ENCODE measurements around the gene PACS2. TPM values are rescaled to one million over a fixed set of nuclear protein-coding genes. Genes with fewer than 3 reads are reported as not detected.

Gene PACS2
- total RNA-seq, 1 experiment from 2014 or later: 43.3 TPM

DNA sequence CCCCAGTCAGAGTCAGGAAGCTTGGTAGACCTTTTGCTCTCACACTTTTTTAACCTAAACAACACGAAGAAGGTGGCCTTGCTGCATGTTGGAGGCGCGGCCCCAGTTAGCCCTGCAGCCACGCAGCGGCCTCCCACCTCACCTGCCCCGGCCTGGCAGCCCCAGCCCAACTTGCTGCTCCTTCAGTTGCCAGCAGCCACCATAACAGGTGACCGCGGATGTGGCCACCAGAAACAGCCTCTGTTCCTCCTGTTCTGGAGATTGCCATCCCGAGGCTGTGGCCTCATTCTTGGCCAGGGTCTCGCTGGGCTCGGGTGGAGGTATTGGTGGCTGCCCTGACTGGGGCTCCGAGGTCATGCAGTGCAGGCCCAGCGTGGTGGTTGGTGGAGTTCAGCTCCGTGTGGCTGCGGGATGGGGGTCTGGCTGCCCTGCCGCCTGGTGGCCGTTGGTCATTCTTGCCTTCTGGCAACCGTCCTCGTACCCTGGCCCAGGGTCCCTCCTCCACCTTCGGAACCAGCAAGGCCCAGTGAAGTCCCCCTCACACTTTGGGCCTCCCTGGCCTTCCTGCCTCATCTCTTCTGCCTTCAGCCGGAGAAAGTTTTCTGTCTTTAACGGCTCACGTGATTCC is 63.1 kb downstream of the PACS2 start:
- ChIA-PET CTCF (no interaction called here), POLR2A (ENCODE audit: unreplicated experiment) (no interaction called here)
- Histone ChIP-seq H3K36me3 (ENCODE audit: low read depth) (no peaks in the 10 kb centered on the region), H3K9me3 (ENCODE audit: insufficient read depth, low read depth) (no peaks in the 10 kb centered on the region), H3K9me2 (ENCODE audit: insufficient read depth) (no peaks in the 10 kb centered on the region), H4K20me1 (ENCODE audit: insufficient read depth) (no peaks in the 10 kb centered on the region), H3K4me3 (no peak overlapping the region), H3K27ac (no peak overlapping the region), H3F3A (ENCODE audit: insufficient read depth, low read depth) (no peaks in the 10 kb centered on the region), H2AFZ (no peak overlapping the region), H3K27me3 (ENCODE audit: insufficient read depth, low read depth) (no peaks in the 10 kb centered on the region), H3K79me2 (ENCODE audit: low read depth) (no peaks in the 10 kb centered on the region), H3K4me1 (replicated peaks; ENCODE audit: insufficient read depth) (no peaks in the 10 kb centered on the region), H3K4me2 (no peak overlapping the region)
- no peak for TF ChIP-seq EZH2 (IDR thresholded peaks at IDR 0.05; ENCODE audit: low read depth)
- TF ChIP-seq, protein P1, sequence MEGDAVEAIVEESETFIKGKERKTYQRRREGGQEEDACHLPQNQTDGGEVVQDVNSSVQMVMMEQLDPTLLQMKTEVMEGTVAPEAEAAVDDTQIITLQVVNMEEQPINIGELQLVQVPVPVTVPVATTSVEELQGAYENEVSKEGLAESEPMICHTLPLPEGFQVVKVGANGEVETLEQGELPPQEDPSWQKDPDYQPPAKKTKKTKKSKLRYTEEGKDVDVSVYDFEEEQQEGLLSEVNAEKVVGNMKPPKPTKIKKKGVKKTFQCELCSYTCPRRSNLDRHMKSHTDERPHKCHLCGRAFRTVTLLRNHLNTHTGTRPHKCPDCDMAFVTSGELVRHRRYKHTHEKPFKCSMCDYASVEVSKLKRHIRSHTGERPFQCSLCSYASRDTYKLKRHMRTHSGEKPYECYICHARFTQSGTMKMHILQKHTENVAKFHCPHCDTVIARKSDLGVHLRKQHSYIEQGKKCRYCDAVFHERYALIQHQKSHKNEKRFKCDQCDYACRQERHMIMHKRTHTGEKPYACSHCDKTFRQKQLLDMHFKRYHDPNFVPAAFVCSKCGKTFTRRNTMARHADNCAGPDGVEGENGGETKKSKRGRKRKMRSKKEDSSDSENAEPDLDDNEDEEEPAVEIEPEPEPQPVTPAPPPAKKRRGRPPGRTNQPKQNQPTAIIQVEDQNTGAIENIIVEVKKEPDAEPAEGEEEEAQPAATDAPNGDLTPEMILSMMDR (conservative IDR thresholded peaks at IDR 0.05): no peak
- intact Hi-C loops (cut with micrococcal nuclease; ENCODE audit: unreplicated experiment): no loop called here
- no peak for DNase-seq
- BruUV-seq (replicated peaks): no TSS peak

DNA sequence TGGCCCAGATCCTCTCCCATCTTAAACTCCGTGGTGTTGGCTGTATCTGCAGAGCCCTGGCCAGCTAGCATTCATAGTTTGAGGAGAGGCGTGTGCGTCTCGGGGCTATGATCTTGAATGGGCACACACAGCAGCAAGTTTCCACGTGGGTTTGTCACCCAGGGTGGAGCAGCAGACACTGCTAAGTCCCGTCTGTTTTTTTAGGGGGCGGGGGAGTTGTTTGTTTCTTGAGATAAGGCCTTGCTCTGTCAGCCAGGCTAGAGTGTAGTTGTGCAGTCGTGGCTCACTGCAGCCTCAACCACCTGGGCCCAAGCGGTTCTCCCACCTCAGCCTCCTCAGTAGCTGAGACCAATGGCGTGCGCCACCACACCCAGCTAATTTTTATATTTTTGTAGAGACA is 63.7 kb downstream of the PACS2 start:
- H4K20me1 ChIP-seq (ENCODE audit: insufficient read depth): no peaks in the 10 kb centered on the region
- no peaks in the 10 kb centered on the region for H3K27me3 ChIP-seq (ENCODE audit: insufficient read depth, low read depth)
- no peaks in the 10 kb centered on the region for H3K4me1 ChIP-seq (replicated peaks; ENCODE audit: insufficient read depth)
- no peaks in the 10 kb centered on the region for H3K9me3 ChIP-seq (ENCODE audit: insufficient read depth, low read depth)
- DNase-seq: no peak
- H3K4me2 ChIP-seq: no peak overlapping the region
- no peak overlapping the region for H2AFZ ChIP-seq
- H3K27ac ChIP-seq: no peak overlapping the region
- no peaks in the 10 kb centered on the region for H3K79me2 ChIP-seq (ENCODE audit: low read depth)
- BruUV-seq (replicated peaks): no TSS peak
- H3K36me3 ChIP-seq (ENCODE audit: low read depth): no peaks in the 10 kb centered on the region
- ChIA-PET CTCF (no interaction called here), POLR2A (ENCODE audit: unreplicated experiment) (no interaction called here)
- intact Hi-C loops (cut with micrococcal nuclease; ENCODE audit: unreplicated experiment): no loop called here
- no peaks in the 10 kb centered on the region for H3F3A ChIP-seq (ENCODE audit: insufficient read depth, low read depth)
- TF ChIP-seq, protein P1 (conservative IDR thresholded peaks at IDR 0.05): no peak
- TF ChIP-seq EZH2 (IDR thresholded peaks at IDR 0.05; ENCODE audit: low read depth): no peak
- no peak overlapping the region for H3K4me3 ChIP-seq
- no peaks in the 10 kb centered on the region for H3K9me2 ChIP-seq (ENCODE audit: insufficient read depth)

DNA sequence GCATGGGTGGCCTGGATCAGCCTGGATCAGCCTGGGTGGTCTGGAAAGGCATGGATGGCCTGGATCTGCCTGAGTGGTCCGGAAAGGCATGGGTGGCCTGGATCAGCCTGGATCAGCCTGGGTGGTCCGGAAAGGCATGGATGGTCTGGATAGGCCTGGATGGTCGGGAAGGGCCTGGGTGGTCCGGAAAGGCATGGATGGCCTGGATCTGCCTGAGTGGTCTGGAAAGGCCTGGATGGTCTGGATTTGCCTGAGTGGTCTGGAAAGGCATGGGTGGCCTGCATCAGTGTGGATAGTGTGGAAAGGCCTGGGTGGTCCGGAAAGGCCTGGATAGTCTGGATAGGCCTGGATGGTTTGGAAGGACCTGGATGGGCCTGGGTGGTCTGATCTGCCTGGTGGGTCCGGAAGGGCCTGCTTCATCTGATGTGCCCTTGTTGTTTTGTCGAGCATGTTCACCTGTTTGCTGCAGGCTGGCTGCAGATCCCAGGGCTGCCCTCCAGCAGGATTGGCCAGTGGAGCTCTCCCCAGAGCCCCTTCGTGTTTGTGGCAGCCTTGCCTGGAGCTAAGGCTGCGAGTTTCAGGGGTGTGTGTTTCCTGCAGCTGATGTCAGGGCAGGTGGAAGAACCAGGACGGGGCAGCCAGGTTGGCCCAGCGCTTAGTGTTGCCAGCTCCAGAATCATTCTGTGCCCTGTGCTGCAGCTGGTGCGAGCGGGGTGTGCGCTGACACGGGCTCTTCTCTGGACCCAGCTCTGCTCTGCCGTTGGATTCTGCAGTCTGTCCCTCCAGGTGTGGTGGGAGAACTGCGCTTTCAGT is 64.5 kb downstream of the PACS2 start:
- POLR2A ChIA-PET (ENCODE audit: unreplicated experiment): no interaction called here
- Histone ChIP-seq H2AFZ (no peak overlapping the region), H3K27ac (no peak overlapping the region), H3K79me2 (ENCODE audit: low read depth) (no peaks in the 10 kb centered on the region), H3K9me2 (ENCODE audit: insufficient read depth) (no peaks in the 10 kb centered on the region), H3K36me3 (ENCODE audit: low read depth) (no peaks in the 10 kb centered on the region), H3K9me3 (ENCODE audit: insufficient read depth, low read depth) (no peaks in the 10 kb centered on the region), H3K27me3 (ENCODE audit: insufficient read depth, low read depth) (no peaks in the 10 kb centered on the region), H3K4me2 (no peak overlapping the region), H3K4me3 (no peak overlapping the region), H4K20me1 (ENCODE audit: insufficient read depth) (no peaks in the 10 kb centered on the region), H3K4me1 (replicated peaks; ENCODE audit: insufficient read depth) (no peaks in the 10 kb centered on the region), H3F3A (ENCODE audit: insufficient read depth, low read depth) (no peaks in the 10 kb centered on the region)
- TF ChIP-seq, protein P1 (conservative IDR thresholded peaks at IDR 0.05): no peak
- TF ChIP-seq EZH2 (IDR thresholded peaks at IDR 0.05; ENCODE audit: low read depth): no peak
- DNase-seq: no peak
- BruUV-seq (replicated peaks): no TSS peak
- intact Hi-C loops (cut with micrococcal nuclease; ENCODE audit: unreplicated experiment): no loop called here
- CTCF ChIA-PET: no interaction called here

Measured in PC-9 (cell line).